HepG2 (cell line): ENCODE data around the gene HTR6.

Experiments
- TF ChIP-seq, protein P1 (sequence below): sonication (generic); formaldehyde crosslinking; IDR thresholded peaks from 2 replicates; pipeline ENCODE4 v1.5.0; 2020; ENCODE audit warnings: mild to moderate bottlenecking, missing genetic modification reagents, moderate library complexity
- TF ChIP-seq, protein P2 (sequence below): sonication (generic); formaldehyde crosslinking; IDR thresholded peaks from 2 replicates; pipeline ENCODE4 v1.4.0; 2020; ENCODE audit warnings: low read depth, mild to moderate bottlenecking, missing genetic modification reagents

DNA sequence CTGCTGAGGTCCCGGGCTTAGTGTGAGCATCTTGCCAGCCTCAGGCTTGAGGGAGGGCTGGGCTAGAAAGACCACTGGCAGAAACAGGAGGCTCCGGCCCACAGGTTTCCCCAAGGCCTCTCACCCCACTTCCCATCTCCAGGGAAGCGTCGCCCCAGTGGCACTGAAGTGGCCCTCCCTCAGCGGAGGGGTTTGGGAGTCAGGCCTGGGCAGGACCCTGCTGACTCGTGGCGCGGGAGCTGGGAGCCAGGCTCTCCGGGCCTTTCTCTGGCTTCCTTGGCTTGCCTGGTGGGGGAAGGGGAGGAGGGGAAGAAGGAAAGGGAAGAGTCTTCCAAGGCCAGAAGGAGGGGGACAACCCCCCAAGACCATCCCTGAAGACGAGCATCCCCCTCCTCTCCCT, 7.2 kb upstream of the HTR6 start:
- TF ChIP-seq, protein P1, sequence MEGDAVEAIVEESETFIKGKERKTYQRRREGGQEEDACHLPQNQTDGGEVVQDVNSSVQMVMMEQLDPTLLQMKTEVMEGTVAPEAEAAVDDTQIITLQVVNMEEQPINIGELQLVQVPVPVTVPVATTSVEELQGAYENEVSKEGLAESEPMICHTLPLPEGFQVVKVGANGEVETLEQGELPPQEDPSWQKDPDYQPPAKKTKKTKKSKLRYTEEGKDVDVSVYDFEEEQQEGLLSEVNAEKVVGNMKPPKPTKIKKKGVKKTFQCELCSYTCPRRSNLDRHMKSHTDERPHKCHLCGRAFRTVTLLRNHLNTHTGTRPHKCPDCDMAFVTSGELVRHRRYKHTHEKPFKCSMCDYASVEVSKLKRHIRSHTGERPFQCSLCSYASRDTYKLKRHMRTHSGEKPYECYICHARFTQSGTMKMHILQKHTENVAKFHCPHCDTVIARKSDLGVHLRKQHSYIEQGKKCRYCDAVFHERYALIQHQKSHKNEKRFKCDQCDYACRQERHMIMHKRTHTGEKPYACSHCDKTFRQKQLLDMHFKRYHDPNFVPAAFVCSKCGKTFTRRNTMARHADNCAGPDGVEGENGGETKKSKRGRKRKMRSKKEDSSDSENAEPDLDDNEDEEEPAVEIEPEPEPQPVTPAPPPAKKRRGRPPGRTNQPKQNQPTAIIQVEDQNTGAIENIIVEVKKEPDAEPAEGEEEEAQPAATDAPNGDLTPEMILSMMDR, result no peak
- TF ChIP-seq, protein P2, sequence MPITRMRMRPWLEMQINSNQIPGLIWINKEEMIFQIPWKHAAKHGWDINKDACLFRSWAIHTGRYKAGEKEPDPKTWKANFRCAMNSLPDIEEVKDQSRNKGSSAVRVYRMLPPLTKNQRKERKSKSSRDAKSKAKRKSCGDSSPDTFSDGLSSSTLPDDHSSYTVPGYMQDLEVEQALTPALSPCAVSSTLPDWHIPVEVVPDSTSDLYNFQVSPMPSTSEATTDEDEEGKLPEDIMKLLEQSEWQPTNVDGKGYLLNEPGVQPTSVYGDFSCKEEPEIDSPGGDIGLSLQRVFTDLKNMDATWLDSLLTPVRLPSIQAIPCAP, result no peak
